H1 (cell line): ENCODE data around the gene FLT4. TPM values are rescaled to one million over a fixed set of nuclear protein-coding genes. Genes with fewer than 3 reads are reported as not detected.

Experiments used
- CBX8 ChIP-seq: fragments of 300-800, 300-1000 bp; sonication (generic); IDR thresholded peaks from 2 replicates; pipeline ENCODE4 v1.7.1; 2016; ENCODE audit warnings: low read depth, low read length, borderline replicate concordance
- CEBPB ChIP-seq: IDR thresholded peaks from 2 replicates; pipeline ENCODE4 v1.6.1; 2012; ENCODE audit warnings: low read depth, low read length
- JUND ChIP-seq: IDR thresholded peaks from 2 replicates; pipeline ENCODE4 v1.6.1; 2011; ENCODE audit warnings: mild to moderate bottlenecking, improper control_type of control experiment, low read length
- MAX ChIP-seq: IDR thresholded peaks from 2 replicates; pipeline ENCODE4 v1.6.1; 2012; ENCODE audit warnings: inconsistent platforms
- POLR2A ChIP-seq, 2 experiments: IDR thresholded peaks; 1 replicate in 1 of 2; 2 replicates in 1 of 2; pipeline ENCODE4 v1.6.1; 2011; ENCODE audit warnings: low read depth in 2 of 2, low read length in 2 of 2, mild to moderate bottlenecking in 2 of 2; ENCODE audit errors: control extremely low read depth in 1 of 2
- TBP ChIP-seq: IDR thresholded peaks from 2 replicates; pipeline ENCODE4 v1.6.1; 2011; ENCODE audit warnings: low read depth, low read length, improper control_type of control experiment
- polyA plus RNA-seq, 7 experiments: library from polyadenylated mRNA; depleted of rRNA in 3 of 7; stranded (reverse) in 5 of 7; unstranded in 2 of 7; fragments of >200 nt in 5 of 7; fragments of 200-250 nt in 2 of 7; gene quantifications; 1 replicate in 5 of 7; 2 replicates in 1 of 7; 4 replicates in 1 of 7; pipeline versions ENCODE4 v1.2.1 to v1.2.3, GENCODE V29; 2011 to 2013; ENCODE audit warnings: missing spikeins in 2 of 7, mixed read lengths in 2 of 7
- total RNA-seq: library from RNA; stranded (reverse); fragmentation: NEBNext Ultra II Directional; extraction: Animal tissue kit (Norgen Biotek cat#: 25700); gene quantifications from 2 replicates; pipeline ENCODE4 v1.2.1, GENCODE V29; 2021

Gene FLT4
- total and polyA plus RNA-seq, 2 of the 8 experiments (the other 6 are each of a cell fraction or from before 2014, with no cell fraction given) = 6.5 to 7.7 TPM

GRCh38 chr5:180586204-180586603, 63.2 kb downstream of the FLT4 start (continued):
- TF ChIP-seq TBP (no peak), MAX (no peak), CBX8 (no peak), POLR2A (IDR thresholded peaks at IDR 0.05; ENCODE audit: control extremely low read depth in 1 of 2, low read depth in 2 of 2, low read length in 2 of 2) (no peak), CEBPB (no peak), JUND (no peak)
